HG03103 (cell line): Measurements from ENCODE around the gene CYP19A1.
"Not testable (repeated sequence)": the region's sequence is repeated elsewhere in the genome, so short reads cannot be mapped to it uniquely, and the experiment has no call there.

ENCODE experiments used
- ATAC-seq: cut with Tn5 transposase; IDR thresholded peaks from one replicate; pipeline ENCODE4 v1.9.1; 2021; ENCODE audit warnings: low read depth; ENCODE audit not compliant: unreplicated experiment

Gene CYP19A1

GRCh38 chr15:51265037-51265555 lies 73.3 kb downstream of the CYP19A1 start:
- ATAC-seq = no peak

DNA sequence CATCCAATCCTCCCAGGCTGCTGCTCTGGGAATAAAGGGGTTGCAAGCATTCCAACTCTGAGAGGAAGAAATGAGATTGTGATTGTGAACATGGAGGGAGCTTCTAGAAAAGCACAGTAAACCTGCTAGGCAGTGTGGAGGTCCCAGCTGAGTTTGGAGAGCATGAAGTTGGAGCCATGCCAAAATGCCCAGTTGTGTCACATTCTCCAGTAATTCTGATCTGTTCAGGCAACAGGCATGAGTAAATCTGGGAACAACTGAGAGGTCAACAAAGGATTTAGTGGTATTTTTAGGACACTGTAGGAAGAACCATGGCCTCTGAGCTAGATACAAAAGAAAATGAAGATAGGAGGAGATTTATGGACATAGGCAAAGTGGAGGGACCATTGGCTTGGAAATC lies 74.7 kb downstream of the CYP19A1 start:
- no peak for ATAC-seq

DNA sequence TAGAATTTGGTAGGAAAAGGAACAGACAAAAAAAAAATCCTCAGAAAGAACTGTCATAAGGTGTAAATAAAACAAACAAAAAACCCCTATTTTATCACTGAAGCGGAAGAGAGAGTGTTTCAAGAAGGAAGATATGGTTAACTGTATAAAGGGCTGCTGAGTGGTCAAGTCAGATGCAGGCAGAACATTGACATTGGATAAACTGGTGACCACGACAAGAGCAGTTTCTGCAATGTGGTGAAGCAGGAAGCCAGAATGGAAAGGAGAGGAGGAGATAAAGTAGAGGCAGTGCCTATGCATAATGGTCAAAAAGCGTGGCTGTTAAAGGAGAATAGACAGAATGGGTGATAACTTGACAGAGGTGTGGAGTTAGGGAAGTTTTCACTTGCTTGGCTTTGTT lies 75.3 kb downstream of the CYP19A1 start:
- no peak for ATAC-seq

GRCh38 chr15:51262463-51262862 lies 75.9 kb downstream of the CYP19A1 start:
- no peak for ATAC-seq

GRCh38 chr15:51261113-51261512 lies 77.3 kb downstream of the CYP19A1 start:
- ATAC-seq = not testable (repeated sequence)

- ATAC-seq = no peak
Observed at GRCh38 chr15:51260202-51260601, 78.2 kb downstream of the CYP19A1 start.

- no peak for ATAC-seq
Observed at GRCh38 chr15:51255533-51255932, 82.9 kb downstream of the CYP19A1 start.

- no peak for ATAC-seq
Observed at GRCh38 chr15:51253366-51253765, 85.0 kb downstream of the CYP19A1 start.

DNA sequence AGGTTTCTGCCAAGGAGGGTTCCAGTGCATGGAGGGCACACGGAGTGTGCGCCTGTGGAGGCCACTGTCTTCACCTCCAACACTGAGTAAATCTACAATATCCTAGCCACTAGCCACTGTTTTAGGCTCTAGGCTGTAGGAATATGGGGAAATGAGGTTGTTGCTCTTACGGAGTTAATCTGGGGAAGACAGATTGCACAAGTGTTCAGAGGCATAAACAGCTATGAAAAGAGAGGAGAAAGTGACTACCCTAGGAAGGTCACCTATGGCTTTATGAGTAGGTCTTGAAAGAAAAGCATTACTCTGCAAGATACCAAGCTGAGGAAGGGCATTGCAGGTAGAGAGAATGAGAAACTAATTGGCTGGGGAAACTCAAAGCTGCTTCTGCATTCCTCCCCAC lies 85.7 kb downstream of the CYP19A1 start:
- ATAC-seq = no peak

DNA sequence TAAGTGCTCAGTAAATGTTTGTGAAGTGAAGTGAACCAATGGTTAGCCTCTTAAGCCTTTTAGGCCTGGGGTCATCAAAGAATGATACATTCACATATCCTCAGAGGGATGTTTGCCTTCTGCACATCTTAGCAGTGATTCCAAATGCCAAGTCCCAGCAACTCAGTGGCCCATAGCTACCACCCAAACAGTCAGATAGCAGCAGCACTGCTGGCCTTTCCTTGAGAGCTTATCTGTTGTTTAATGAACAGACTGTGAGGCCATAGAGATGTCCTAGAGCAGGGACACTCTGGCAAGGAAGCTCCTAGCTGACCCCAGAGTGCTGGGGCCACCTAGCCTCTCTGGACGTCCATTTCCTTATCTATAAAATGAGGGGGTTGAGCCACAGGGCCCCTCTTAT lies 86.8 kb downstream of the CYP19A1 start:
- ATAC-seq = no peak

GRCh38 chr15:51250217-51251011 lies 88.0 kb downstream of the CYP19A1 start:
- ATAC-seq = no peak

DNA sequence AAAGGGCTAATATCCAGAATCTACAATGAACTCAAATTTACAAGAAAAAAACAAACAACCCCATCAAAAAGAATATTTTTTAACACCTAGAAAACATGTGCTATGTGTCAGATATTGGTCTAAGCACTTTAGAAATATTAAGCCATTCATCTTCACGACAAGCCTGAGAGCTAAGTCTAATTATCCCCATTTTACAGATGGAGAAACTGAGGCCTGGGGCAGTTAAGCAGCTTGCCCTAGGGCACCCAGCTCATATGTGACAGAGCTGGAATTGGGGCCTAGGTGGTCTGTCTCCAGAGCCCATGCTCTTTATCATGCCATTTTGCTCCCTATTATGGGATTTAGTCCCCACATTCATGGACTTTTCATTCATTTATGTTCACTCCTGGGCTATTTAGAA lies 92.8 kb downstream of the CYP19A1 start:
- ATAC-seq = no peak

GRCh38 chr15:51244423-51244869 lies 94.0 kb downstream of the CYP19A1 start:
- ATAC-seq = no peak

DNA sequence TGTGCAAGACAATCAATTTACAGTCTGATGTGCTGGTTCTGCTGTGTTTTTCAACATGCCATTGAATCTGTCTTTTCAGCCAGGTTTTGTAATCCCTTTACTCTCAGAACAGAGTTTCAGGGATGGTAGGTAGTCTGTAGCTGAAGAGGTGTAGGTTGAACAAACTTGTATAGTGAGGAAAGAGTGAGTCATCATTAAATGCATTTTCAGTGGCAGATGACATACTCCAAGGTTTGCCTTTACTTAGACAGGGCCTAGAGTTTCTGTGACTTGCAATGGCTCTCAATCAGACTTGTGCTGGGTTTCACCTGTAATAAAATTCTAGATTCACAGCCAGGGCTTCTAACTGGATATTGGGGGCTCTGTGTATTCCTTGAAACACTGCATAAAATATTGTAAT lies 94.6 kb downstream of the CYP19A1 start:
- ATAC-seq = no peak

- ATAC-seq = no peak
Observed at GRCh38 chr15:51240066-51240465, 98.3 kb downstream of the CYP19A1 start.

GRCh38 chr15:51237816-51238215 lies 100.6 kb downstream of the CYP19A1 start:
- no peak for ATAC-seq

DNA sequence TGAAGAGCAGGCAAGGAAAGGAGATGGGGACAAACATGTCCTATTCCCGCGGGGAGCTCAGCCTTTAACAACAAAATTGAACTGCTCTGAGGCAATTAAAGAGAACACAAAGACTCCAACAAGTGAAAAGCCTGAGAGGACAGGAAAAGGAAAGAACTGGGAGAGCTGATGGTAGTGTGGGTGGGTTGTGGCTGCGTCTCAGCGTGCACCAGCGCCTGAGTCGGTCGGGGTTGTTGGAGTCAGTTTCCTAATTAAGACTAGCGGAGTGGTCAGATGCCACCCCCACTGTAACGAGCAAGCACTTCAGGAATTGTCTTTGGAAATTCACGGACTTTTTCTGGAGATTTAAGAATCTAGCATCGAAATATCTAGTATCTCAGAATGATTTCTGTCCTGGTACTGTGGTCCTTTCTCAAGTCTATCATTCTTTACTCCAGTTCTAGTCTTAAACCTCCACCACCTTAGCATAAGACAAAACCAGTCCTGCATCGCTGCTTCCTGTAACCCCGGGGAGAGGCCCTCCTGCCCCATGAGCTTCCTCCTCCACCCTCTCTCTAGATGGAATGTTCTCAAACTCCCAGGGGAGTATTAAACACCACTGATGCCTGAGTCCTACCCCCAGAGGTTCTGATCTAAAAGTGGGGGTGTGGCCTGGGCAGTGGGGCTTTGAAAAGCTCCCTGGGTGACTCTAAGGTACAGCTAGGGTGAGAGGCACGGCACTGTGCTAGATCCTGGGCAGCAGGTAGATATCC lies 104.0 kb downstream of the CYP19A1 start:
- no peak for ATAC-seq

DNA sequence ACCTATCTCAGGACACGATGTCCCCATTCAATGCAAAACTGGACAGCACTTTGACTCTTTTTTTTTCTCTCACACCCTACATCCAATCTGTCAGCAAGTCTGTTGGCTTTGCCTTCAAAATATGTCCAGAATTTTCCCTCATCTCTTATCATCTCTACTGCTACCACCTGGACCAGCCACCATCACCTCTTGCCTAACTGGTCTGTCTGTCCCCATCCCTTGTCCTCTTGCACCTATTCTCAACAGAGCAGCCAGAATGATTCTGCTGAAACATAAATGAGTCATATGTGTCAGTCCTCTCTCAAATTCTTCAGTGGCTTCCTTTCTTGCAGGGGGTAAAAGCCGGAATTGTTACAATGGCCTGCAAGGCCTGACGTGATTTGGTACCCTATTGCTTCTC lies 105.8 kb downstream of the CYP19A1 start:
- no peak for ATAC-seq

DNA sequence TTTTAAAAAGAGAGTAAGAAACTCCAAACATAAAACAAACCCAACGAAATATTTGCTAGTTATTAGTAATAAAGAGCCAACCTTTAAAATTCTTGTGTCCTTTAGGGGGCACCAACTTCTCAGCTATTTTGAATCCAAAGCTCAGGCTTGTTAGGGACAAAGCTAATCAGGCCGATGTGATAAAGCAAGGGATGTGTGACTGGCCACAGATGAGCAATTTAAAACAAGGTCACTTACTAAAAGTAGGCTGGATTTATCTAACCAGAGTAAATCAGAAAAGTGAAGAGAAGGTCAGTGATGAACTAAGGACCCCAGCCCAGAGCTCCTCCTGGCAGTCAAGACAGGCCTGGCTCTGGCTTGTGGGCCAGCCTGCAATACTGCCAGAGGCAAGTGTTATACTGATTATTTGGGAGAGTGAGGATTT lies 108.5 kb downstream of the CYP19A1 start:
- ATAC-seq = no peak

GRCh38 chr15:51227940-51228732 lies 110.3 kb downstream of the CYP19A1 start:
- ATAC-seq = peak; percentile 76
